Measurements from ENCODE around the gene EMC7.
A peak's percentile ranks its signal among the peaks of the same experiment; 100 is the strongest.
"Not testable (repeated sequence)": the region's sequence is repeated elsewhere in the genome, so short reads cannot be mapped to it uniquely, and the experiment has no call there.

Gene EMC7

GRCh38 chr15:34101366-34102174, at the start of gene EMC7, which contains the start of gene PGBD4:
EMC7 (minus strand) TSS chr15:34101862; CDS start chr15:34101839, 23 bp downstream.
PGBD4 (plus strand) TSS chr15:34102083; CDS start chr15:34102532, 449 bp downstream.
- FAIRE-seq = peak; percentile 21

DNA sequence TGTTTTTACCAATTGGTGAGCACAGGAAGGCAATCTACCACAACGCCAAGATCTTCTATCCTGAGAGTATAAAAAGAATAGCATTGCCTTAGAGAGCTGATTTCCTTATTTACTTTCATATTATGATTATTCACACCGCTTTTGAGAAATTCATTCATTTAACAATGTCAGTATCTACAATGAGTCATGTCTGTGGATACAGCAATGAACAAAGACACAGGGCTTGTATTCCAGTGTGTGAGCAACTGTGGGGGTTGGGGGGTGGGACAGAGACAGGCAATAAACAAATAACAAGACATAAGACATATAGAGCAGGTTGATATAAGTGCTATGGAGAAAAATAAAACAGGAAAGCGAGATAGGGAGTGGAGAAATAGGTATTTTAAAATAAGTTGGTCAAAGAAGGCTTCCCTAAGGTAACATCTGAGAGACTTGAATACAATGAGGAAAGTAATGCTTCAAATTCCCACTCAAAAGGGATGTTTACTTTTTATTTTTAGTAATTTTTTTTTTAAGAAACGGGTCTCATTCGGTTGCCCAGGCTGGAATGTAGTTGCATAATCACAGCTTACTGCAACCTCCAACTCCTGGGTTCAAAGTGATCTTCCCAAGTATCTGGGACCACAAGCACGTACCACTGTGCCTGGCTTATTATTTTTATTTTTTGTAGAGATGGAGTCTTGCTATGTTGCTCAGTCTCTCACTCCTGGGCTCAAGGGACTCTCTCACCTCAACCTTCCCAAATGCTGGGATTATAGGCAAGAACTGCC, 45.9 kb upstream of the EMC7 start:
- FAIRE-seq = no peak

DNA sequence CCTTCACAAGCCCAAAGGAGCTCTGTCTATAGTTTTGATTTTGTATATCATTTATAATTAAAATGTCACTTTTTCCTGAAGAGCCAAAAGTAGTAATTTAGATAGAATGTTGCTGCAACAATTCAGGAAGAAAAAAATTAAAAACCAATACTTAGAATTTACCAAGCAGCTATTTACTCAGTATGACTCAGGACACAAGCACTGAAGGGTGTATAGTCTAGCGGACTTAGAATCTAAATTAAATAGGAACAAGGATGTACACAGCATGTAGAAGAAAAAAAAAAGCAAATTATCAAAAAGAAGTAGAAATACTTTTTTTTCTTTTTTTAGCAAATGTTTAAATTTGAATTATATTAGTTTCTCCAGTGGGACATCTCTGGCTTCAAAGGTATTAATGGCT, 31.8 kb upstream of the EMC7 start:
- FAIRE-seq = no peak

GRCh38 chr15:34132881-34133280, 31.2 kb upstream of the EMC7 start:
- FAIRE-seq = no peak

GRCh38 chr15:34128898-34129297, 27.2 kb upstream of the EMC7 start:
- no peak for FAIRE-seq

DNA sequence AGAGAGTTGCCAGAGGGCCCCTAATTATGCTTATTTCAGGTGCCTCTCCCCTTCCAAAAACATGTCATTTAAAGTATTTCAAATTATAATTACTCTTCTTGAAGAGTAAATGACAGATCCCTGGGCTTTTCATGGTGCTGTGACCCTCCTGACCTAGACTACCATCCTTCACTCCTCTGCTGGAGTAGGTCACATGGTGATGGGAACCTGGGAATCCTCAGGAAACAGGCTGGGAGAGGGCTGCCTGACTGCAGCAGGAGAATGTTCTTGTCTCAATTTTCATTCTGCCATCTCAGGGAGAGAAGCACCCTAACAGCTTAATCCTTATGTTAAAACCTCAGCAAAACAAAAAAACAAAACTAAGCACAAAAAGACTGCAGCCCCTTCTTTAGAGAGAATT, 24.9 kb upstream of the EMC7 start:
- no peak for FAIRE-seq

DNA sequence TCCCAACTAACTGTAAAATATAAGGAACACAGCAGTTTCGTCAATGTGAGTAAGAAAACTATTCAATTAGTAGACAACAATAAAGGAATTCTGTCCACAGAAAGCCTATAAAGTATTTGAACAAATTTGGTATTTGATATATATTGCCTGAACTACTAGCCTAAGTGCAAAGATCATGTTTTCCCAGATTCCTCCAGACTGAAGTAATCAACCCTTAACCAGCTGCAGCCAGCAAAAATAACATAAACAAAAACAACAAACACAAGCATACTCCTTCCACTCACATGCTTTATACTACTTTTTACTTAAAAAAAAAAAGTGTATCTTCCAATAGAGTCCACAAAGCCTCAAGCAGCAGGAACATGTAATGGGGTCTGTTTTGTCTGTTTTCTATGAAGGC, 24.3 kb upstream of the EMC7 start:
- no peak for FAIRE-seq

DNA sequence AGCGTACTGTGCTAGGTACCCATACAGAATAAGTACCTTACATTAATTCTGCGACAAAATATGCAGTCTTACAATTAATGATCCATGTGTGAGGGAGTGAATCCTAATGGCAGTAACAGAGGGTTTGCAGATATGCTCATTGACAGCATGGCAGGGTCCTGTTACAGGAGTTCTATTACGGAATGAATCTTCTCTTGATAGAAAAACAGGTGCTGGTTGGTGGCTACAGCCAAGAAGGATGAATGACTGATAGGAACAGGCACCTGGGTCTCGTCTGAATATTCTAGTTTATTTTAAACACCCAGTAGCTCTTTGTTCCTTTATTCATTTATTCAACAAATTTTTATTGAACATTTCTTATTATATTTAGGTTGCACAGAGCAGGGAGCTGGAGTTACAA, 23.0 kb upstream of the EMC7 start:
- FAIRE-seq = no peak

- no peak for FAIRE-seq
These were observed 21.1 kb upstream of the EMC7 start for GRCh38 chr15:34122771-34123183.

DNA sequence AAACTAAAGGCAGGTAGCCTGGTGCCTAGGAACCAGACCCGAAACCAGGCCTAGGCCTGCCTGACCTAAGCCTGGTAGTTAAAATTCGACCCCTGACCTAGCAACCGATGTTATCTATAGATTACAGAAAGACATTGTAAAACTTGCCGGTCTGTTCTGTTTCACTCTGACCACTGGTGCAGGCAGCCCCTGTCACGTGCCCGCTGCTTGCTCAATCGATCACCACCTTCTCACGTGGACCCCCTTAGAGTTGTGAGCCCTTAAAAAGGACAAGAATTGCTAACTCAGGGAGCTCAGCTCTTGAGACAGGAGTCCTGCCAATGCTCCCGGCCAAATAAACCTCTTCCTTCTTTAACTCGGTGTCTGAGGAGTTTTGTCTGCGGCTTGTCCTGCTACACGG, 20.1 kb upstream of the EMC7 start:
- not testable (repeated sequence) for FAIRE-seq

GRCh38 chr15:34120420-34120819, 18.8 kb upstream of the EMC7 start:
- FAIRE-seq = not testable (repeated sequence)

GRCh38 chr15:34119291-34119690, 17.6 kb upstream of the EMC7 start:
- no peak for FAIRE-seq

DNA sequence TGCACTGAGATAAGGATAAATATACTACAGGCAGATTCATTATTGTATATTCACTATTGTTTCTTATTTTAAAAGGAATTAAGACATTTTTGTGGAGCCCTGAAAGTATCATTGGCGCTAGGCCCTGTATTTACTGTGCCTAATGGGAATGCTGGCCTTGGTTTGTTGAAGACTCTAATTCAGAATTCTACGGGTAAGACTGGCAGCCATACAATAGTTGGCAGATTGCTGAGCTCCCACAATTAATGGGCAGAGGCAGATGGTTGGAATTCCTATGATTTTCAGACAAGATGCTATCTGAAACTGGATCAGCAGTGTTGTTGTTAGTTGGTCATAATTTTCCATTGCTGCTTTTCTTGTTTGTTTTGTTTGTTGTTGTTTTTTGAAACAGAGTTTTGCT, 15.0 kb upstream of the EMC7 start:
- FAIRE-seq = no peak

GRCh38 chr15:34114739-34115138, 13.1 kb upstream of the EMC7 start:
- no peak for FAIRE-seq

DNA sequence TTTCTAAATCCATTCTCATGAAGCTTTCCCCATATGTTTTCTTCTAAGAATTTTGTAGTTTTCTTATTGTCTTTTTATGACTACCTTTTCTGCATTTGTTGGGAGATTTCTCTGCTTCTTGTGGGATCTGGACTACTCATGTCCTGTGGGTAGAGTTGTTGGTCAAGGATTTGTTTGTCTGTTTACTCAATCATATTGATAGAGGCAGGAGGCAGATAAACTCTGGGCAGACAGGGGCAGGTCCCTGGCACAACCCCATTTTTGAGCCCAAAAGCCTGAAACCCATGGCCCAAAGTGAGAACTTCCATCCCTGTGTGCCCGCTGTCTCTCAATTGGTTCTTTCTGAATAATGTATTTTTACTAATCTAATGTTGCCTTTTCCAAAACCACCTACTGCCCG, 12.6 kb upstream of the EMC7 start:
- FAIRE-seq = no peak

DNA sequence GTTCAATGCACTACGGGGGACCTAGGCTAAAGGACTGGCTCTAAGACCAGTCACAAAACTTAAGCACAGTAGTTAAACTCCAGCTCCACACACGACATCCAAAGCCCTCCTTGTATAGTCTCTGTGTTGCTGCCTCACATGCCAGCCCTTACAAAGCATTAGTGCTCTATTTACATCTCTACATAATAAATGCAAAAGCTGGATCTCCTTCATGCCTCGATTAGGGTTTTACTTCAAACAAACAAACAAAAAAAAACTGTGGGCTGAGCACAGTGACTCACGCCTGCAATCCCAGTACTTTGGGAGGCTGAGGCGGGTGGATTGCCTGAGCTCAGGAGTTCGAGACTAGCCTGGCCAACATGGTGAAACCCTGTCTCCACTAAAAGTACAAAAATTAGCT, 9.8 kb upstream of the EMC7 start:
- FAIRE-seq = no peak

DNA sequence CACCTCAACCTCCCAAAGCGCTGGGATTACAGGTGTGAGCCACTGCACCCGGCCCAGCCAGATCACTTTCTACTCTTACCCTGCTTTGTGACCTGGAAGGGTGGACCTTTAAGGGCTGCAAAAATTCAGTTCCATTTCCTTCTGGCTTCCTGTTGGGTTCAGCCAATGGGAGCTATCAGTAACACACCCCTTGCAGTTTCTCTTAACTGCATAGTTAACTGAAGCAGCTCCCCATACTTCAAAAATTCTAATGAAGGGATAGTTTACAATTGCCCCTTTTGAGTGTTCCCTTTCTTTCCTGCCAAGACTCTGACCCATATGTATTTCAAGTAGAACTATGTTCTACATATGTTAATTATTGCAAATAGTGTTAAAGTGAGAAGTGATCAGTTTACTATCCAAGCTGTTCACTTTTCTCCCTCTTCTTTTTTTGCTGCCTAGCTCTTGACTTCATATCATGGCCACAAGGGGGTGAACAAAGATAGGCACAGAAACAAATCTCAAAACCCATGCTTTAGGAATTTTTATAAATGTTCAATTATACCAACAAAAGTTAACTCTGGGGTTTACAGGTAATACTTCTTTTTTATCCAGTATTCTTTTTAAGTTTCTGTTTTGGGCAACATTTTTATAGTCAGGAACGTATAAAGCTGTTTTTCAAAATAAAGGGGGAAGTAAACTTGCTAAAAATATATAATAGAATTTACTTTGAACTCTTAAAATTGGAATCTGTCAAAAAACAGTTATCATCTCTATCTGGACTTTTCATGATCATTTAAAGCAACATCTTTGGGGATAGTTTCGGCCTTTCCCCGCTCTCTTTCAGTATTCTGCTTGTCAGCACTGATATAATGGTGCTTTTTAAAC, 8.4 kb upstream of the EMC7 start:
- no peak for FAIRE-seq

DNA sequence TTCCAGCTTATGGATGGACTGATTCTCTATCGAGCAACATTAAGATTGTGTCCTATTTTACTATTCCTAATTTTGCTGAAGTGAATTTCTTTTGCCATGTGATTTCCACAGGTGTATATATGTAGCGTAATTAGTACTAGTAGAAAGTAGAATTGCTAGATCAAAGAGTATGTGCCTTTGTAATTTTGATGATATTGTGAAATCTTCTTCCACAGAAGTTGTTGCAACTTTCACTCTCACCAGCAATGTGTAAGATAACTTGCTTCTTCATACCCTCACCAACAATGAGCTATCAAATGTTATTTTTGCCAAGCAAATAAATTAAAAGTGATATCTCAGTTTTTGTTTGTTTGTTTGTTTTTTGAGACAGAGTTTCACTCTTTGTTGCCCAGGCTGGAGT, 5.7 kb upstream of the EMC7 start:
- FAIRE-seq = no peak

DNA sequence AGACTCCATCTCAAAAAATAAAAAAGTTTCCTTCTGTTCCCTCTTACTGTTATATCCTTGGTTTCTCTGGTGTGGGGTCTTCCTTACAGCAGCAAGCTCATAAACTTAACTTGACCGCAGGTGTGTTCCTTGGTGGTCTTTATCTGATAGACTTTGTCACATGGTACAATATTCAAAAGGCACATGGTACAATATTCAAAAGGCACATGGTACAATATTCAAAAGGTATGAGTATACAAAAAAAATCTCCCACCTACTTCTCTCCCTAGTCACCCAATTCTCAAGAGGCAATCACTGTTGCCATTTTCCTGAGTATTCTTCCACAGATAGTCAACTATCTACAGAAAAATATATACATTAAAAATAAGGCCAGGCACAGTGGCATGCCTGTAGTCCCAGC, 4.8 kb upstream of the EMC7 start:
- no peak for FAIRE-seq

GRCh38 chr15:34102175-34102925, 688 bp upstream of the EMC7 start:
- no peak for FAIRE-seq

GRCh38 chr15:34099914-34100313, 1.7 kb downstream of the EMC7 start:
- no peak for FAIRE-seq

GRCh38 chr15:34085746-34086145, 15.9 kb downstream of the EMC7 start:
- no peak for FAIRE-seq
